T-helper 1 cell (primary cell): ENCODE results near the gene SSUH2.
"Not testable (repeated sequence)": the region's sequence is repeated elsewhere in the genome, so short reads cannot be mapped to it uniquely, and the experiment has no call there.

Experiments
- DNase-seq, 5 donors: peaks; one replicate each; pipeline ENCODE4 v3.0.0-alpha.2; 2012 to 2020
- total RNA-seq, 4 donors: gene quantifications; one replicate each; lab custom pipeline; 2026; lab: John Stamatoyannopoulos, UW

The SSUH2 gene
- total RNA-seq, result 0 to 0.12 (median 0) reads per million in 4 donors

GRCh38 chr3:8644748-8645390, at the start of gene SSUH2:
TSS of gene SSUH2 (minus strand) at chr3:8644798. CDS start at chr3:8644758, 40 bp downstream.
- no peak for DNase-seq

GRCh38 chr3:8691295-8691694, 46.7 kb upstream of the SSUH2 start:
- DNase-seq, result not testable (repeated sequence)

GRCh38 chr3:8684992-8685391, 40.4 kb upstream of the SSUH2 start:
- DNase-seq, result not testable (repeated sequence)

GRCh38 chr3:8682850-8683574, 38.4 kb upstream of the SSUH2 start:
- not testable (repeated sequence) for DNase-seq

- not testable (repeated sequence) for DNase-seq
Observed at GRCh38 chr3:8681881-8682538, 37.4 kb upstream of the SSUH2 start.

- DNase-seq, result no peak
Observed at GRCh38 chr3:8681349-8681748, 36.8 kb upstream of the SSUH2 start.

GRCh38 chr3:8679817-8680553, 35.4 kb upstream of the SSUH2 start:
- DNase-seq, result not testable (repeated sequence)

GRCh38 chr3:8678751-8679150, 34.2 kb upstream of the SSUH2 start:
- DNase-seq, result no peak

- not testable (repeated sequence) for DNase-seq
Observed at GRCh38 chr3:8677258-8677657, 32.7 kb upstream of the SSUH2 start.

DNA sequence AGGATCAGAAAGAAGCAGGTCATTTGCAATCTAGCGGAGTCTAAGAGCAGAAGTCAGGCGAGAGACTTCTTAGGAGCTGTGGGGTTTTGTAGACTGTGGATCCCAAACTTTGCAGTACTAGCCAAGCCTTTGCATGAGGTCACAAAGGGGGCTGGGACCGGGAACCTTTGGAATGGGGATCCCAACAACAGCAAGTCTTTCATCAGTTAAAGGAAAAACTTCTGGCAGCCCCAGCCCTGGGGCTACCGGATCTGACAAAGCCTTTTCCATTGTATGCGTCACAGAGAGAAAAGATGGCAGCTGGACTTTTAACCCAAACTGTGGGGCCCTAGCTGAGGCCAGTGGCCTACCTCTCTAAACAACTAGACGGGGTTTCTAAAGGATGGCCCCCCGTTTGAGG, 31.0 kb upstream of the SSUH2 start:
- not testable (repeated sequence) for DNase-seq

- DNase-seq, result no peak
Observed at GRCh38 chr3:8673083-8673737, 28.6 kb upstream of the SSUH2 start.

DNA sequence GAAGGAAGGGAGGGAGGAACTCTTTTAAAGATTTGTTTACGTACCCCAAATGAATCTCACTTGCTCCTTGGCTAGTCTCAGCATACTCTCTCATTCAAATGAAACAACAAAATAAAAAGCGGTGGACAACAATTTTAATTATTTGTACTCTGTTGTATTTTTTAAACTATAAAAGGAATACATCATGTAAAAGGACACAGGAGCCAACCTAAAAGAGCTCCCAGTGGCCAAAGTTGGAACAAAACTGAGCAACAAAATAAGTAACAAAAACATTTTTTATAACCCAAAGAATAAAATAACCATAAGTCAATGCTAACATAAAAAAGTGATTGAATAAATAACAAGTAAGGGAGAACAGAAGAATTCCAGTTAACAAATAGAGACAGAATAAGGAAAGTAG, 24.4 kb upstream of the SSUH2 start:
- DNase-seq, result no peak

DNA sequence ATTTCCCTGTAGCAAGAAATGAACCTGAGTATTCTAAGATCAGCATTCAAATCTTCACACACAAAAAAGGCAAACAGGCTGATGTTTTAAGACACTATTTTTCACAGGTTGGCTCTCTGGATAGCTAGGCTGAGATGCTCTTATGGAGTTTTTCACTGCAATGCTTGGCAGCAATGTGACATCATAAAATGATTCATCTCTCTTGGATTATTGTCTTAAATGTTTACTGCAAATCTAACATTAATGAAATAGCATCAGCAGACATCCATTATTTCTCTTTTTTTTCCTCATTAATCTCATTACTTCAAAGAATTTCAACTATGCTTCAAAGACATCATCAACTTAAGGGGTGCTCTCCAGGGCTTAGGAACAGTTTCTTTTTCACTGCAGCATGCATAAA, 23.6 kb upstream of the SSUH2 start:
- no peak for DNase-seq

DNA sequence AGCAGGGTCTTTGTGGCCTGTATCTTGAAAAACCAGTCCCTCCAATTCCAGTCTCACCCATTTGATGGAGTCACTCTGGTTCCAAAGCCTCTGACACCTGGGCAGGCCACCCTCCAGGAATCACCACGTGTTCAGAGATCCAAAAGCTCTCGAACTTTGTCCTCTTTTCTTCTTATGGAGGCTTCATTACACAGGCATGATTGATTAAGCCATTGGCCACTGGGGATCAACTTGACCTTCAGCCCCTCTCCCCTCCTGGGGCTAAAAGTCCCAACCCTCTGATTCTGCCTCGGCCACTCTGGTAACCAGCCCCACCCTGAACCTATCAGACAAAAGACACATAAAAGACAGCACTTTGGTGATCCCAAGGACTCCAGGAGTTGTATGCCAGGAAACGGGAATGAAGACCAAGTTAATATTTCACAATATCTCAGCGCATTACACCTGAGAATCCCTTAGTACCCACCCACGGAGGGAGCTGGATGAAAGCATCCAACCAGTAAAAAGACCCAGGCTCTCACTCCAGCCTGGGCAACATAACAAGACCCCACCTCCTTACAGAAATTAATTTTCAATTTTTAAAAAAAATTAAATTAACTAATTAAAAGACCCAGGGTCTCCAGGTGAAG, 23.0 kb upstream of the SSUH2 start:
- DNase-seq, result no peak

DNA sequence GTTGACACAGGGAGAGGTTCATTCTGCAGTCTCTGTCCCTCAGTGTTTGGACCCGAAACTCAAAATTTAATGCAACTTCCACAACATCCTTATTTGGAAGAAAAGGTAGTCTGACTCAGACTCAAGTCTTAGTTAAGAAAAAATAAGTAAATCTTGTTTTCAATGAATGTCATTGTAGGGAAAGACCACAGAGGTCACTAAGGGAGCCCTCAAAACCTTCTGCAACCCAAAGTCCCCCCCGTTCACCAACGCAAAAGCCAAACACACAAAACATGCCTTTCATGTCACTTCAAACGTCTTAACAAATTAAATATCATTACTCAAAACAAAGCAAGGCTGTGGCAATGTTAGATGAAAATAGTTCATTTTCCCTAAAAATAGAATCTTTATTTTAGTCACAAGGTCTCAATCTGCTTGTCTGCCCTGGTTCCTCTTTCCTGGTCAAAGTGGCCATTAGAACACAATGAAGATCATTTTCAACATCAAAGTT, 20.9 kb upstream of the SSUH2 start:
- no peak for DNase-seq

GRCh38 chr3:8663177-8664061, 18.8 kb upstream of the SSUH2 start:
- DNase-seq, result peak in 2 of 5 donors; percentile 3 to 11

- no peak for DNase-seq
Observed at GRCh38 chr3:8662594-8662993, 18.0 kb upstream of the SSUH2 start.

GRCh38 chr3:8660175-8661118, 15.8 kb upstream of the SSUH2 start:
- DNase-seq, result no peak

GRCh38 chr3:8659242-8659641, 14.6 kb upstream of the SSUH2 start:
- no peak for DNase-seq
